Suprapubic skin (tissue), 4 donors: ENCODE measurements around the gene NODAL. TPM values are rescaled to one million over a fixed set of nuclear protein-coding genes. Genes with fewer than 3 reads are reported as not detected.

Experiments
- DNase-seq, 2 donors: peaks; one replicate each; pipeline ENCODE4 v3.0.0-alpha.2; 2019; ENCODE audit warnings: low spot score in 2 of 2
- H3K27ac ChIP-seq: fragments of 200-600 bp; sonication (generic); one replicate; pipeline ENCODE4 v1.5.1; 2019
- H3K27me3 ChIP-seq: fragments of 200-600 bp; sonication (generic); one replicate; pipeline ENCODE4 v1.5.1; 2019
- H3K36me3 ChIP-seq: fragments of 200-600 bp; sonication (generic); one replicate; pipeline ENCODE4 v1.5.1; 2019
- H3K4me1 ChIP-seq: fragments of 200-600 bp; sonication (generic); one replicate; pipeline ENCODE4 v1.5.1; 2019
- H3K4me3 ChIP-seq: fragments of 200-600 bp; sonication (generic); one replicate; pipeline ENCODE4 v1.5.1; 2019; ENCODE audit warnings: mild to moderate bottlenecking
- H3K9me3 ChIP-seq: fragments of 200-600 bp; sonication (generic); one replicate; pipeline ENCODE4 v1.5.1; 2019
- EP300 ChIP-seq: sonication (generic); formaldehyde crosslinking; IDR thresholded peaks from one replicate; pipeline ENCODE4 v1.6.1; 2017; ENCODE audit warnings: antibody characterized with exemption
- POLR2A ChIP-seq, 2 donors: fragments of 450-650 bp; IDR thresholded peaks; one replicate each; pipeline ENCODE4 v1.6.1; 2017; ENCODE audit warnings: antibody characterized with exemption in 2 of 2, mild to moderate bottlenecking in 2 of 2, moderate library complexity in 2 of 2
- POLR2AphosphoS5 ChIP-seq, 3 donors: sonication (generic); formaldehyde crosslinking; IDR thresholded peaks; one replicate each; pipeline ENCODE4 v1.6.1; 2017; ENCODE audit warnings: antibody characterized with exemption in 3 of 3
- WGBS: methylation state at CpG from one replicate; pipeline ENCODE4 v1.1.5; 2018; 5-methylcytosine and 5-hydroxymethylcytosine counted together
- total RNA-seq, 4 donors: library from RNA; depleted of rRNA; stranded (reverse); fragments of >200 nt; gene quantifications; one replicate each; pipeline ENCODE4 v1.1.0, GENCODE V29; 2016
- TF ChIP-seq, protein P1 (sequence below), 2 donors: fragments of 200-600 bp in 1 of 2; fragments of 450-650 bp in 1 of 2; sonication (generic) in 1 of 2; IDR thresholded peaks; one replicate each; pipeline ENCODE4 v1.5.1; 2016 to 2019; ENCODE audit warnings: antibody characterized with exemption in 2 of 2, mild to moderate bottlenecking in 1 of 2, moderate library complexity in 1 of 2

NODAL gene
- total RNA-seq, 4 donors from 2014 or later, result not detected

DNA sequence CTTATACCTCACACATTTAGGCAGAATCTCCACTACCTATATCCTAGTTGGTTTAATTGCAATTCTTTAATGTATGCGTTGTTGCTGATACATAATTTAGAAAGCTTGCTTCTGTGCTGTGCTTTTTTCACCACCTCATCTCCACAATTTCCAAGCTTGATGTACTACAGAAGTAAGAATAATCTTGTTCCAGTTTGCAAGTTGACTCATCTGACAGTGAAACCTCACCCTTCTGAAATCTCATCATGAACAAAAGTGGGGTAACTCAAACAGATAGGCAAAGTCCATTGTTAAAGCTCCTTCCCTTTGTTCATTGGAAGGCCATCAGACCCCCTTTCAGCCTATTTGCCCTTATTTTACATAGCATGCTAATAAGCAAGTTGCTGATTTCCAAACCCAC, 23.9 kb downstream of the NODAL start:
- TF ChIP-seq, protein P1, sequence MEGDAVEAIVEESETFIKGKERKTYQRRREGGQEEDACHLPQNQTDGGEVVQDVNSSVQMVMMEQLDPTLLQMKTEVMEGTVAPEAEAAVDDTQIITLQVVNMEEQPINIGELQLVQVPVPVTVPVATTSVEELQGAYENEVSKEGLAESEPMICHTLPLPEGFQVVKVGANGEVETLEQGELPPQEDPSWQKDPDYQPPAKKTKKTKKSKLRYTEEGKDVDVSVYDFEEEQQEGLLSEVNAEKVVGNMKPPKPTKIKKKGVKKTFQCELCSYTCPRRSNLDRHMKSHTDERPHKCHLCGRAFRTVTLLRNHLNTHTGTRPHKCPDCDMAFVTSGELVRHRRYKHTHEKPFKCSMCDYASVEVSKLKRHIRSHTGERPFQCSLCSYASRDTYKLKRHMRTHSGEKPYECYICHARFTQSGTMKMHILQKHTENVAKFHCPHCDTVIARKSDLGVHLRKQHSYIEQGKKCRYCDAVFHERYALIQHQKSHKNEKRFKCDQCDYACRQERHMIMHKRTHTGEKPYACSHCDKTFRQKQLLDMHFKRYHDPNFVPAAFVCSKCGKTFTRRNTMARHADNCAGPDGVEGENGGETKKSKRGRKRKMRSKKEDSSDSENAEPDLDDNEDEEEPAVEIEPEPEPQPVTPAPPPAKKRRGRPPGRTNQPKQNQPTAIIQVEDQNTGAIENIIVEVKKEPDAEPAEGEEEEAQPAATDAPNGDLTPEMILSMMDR (IDR thresholded peaks at IDR 0.05), result no peak
- TF ChIP-seq EP300 (no peak), POLR2AphosphoS5 (IDR thresholded peaks at IDR 0.05) (no peak), POLR2A (IDR thresholded peaks at IDR 0.05) (no peak)
- H3K4me3 ChIP-seq, result no peak overlapping the region
- H3K27ac ChIP-seq, result no peak overlapping the region
- H3K27me3 ChIP-seq, result no peaks in the 10 kb centered on the region
- peaks cover 31% of the 10 kb centered on the region for H3K36me3 ChIP-seq
- H3K9me3 ChIP-seq, result no peaks in the 10 kb centered on the region
- DNase-seq, result no peak
- WGBS, result 90% methylated on average over 1 of the region's 1 CpG
- H3K4me1 ChIP-seq, result peaks cover 2% of the 10 kb centered on the region

DNA sequence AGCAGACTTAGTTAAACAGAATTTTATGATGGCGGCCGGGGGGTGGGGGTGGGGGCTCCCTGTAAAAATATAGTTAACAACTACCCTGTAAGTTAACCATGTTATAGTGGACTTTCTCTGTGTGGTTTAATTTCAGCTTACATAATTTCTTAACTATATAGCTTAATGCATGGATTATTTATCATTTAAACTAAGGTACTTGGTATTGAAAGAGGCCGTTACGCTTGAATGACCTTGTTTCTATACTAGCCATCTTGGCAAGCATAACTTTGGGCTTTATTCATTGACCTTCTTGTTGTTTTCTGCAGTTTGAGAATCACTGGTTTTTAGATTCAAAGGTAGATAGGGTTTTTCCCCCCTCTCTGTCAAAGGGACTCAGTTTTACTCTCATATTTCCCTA, 29.1 kb downstream of the NODAL start:
- Histone ChIP-seq H3K9me3 (no peaks in the 10 kb centered on the region), H3K4me3 (no peak overlapping the region), H3K27me3 (no peaks in the 10 kb centered on the region), H3K36me3 (no peaks in the 10 kb centered on the region), H3K27ac (no peak overlapping the region), H3K4me1 (peaks cover 38% of the 10 kb centered on the region)
- no peak for TF ChIP-seq POLR2AphosphoS5 (IDR thresholded peaks at IDR 0.05)
- no peak for TF ChIP-seq EP300
- TF ChIP-seq, protein P1 (IDR thresholded peaks at IDR 0.05), result no peak
- no peak for TF ChIP-seq POLR2A (IDR thresholded peaks at IDR 0.05)
- DNase-seq, result no peak
- WGBS, result 92% methylated on average over 4 of the region's 4 CpGs

DNA sequence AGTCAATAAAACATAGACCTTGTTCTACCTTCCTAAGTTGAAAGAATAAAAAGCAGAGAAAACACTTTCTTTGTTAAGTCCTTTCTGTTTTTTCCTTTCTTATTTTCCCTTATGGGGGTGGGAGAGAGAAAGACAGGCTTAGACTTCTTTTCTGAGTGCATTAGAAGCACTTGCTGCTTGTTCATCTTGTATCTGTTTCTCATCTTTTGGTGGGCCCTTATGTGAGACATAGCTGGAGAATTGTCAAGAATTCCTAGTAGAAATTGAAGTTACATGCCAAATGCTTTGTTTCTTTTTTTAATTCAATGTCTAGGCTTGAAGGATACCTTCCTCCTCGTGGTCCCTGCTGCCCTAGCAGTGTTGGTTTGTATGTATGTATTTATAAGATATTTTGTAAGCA, 30.9 kb downstream of the NODAL start:
- H3K4me3 ChIP-seq, result no peak overlapping the region
- no peak for TF ChIP-seq POLR2A (IDR thresholded peaks at IDR 0.05)
- TF ChIP-seq EP300, result no peak
- TF ChIP-seq, protein P1 (IDR thresholded peaks at IDR 0.05), result no peak
- no peak for TF ChIP-seq POLR2AphosphoS5 (IDR thresholded peaks at IDR 0.05)
- H3K27me3 ChIP-seq, result no peaks in the 10 kb centered on the region
- no peaks in the 10 kb centered on the region for H3K9me3 ChIP-seq
- H3K36me3 ChIP-seq, result no peaks in the 10 kb centered on the region
- H3K27ac ChIP-seq, result no peak overlapping the region
- H3K4me1 ChIP-seq, result peaks cover 51% of the 10 kb centered on the region
- no peak for DNase-seq
- 28% methylated on average over 1 of the region's 1 CpG for WGBS

DNA sequence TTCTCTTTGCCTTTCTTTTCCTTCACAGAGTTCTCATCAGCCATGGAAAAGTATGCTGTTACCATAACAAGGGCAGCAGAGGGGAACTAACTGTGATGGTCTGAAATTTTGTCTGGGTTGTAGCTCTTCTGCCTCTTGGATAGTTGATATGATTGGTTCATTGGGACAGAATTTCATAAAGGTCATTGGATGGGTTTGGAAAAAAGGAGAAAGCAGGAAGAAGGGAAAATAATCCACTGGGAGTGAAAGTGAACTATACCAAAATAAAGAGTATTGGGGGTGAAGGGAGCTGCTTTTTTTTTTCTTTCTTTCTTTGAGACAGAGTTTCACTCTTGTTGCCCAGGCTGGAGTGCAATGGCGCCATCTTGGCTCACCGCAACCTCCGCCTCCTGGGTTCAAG, 31.7 kb downstream of the NODAL start:
- Histone ChIP-seq H3K4me3 (no peak overlapping the region), H3K27me3 (no peaks in the 10 kb centered on the region), H3K9me3 (no peaks in the 10 kb centered on the region), H3K27ac (no peak overlapping the region), H3K36me3 (no peaks in the 10 kb centered on the region), H3K4me1 (peaks cover 55% of the 10 kb centered on the region)
- WGBS, result 98% methylated on average over 3 of the region's 3 CpGs
- DNase-seq, result no peak
- TF ChIP-seq, protein P1 (IDR thresholded peaks at IDR 0.05), result no peak

DNA sequence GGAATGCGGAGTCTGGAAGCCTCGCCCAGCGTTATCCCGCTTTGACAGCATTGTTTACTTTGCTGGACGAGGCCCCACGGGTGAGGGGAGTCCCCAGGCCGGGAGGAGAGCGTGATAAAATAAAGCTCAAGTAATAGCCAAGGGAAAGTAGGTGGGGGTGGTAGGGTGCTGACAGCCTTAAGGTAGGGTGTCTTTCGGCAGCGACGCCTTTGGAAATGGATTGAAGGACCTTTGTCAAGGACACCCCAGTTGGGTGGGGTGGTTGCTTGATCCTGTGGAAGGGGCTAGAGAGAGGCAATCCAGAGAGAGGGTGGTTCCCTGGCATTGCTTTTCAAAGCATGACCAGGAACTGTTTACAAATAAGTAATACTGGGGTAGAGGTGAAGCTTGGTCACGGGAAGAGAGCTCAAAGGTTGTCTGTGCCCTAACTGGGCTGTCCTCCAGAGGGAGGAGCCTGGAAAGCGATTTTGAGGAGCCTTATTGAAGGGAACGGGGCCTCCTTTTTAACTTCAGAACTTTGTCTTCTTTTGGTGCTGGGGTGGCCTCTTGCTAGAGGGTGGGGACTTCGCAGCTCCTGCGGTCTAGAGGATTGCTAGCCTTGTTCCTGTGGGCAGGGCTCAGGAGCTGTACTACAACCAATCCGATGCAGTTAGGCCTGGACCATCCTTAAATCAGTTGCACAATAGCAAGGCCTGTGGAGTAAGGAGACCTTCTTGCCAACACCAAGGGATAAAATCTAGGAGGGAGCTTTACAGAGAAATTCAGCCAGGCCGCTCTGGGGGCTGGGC, 36.2 kb downstream of the NODAL start:
- H3K27ac ChIP-seq, result peak overlapping the region; percentile 99
- DNase-seq, result peak; percentile 87 to 90
- 3% methylated on average over 16 of the region's 18 CpGs for WGBS
- TF ChIP-seq POLR2A (IDR thresholded peaks at IDR 0.05) (peak in 1 of 2 donors; percentile 48), EP300 (no peak), POLR2AphosphoS5 (IDR thresholded peaks at IDR 0.05) (peak in 2 of 3 donors; percentile 50 to 89)
- TF ChIP-seq, protein P1 (IDR thresholded peaks at IDR 0.05), result no peak
- peaks cover 40% of the 10 kb centered on the region for H3K4me1 ChIP-seq
- H3K9me3 ChIP-seq, result no peaks in the 10 kb centered on the region
- H3K4me3 ChIP-seq, result peak overlapping the region; percentile 95
- H3K36me3 ChIP-seq, result no peaks in the 10 kb centered on the region
- H3K27me3 ChIP-seq, result no peaks in the 10 kb centered on the region
